Right ventricle myocardium inferior (tissue), 1 donor: ENCODE measurements around the gene PRPF31. TPM values are rescaled to one million over a fixed set of nuclear protein-coding genes. Genes with fewer than 3 reads are reported as not detected.

Experiments used
- ATAC-seq: fragments of 200-7000 bp; cut with Tn5 transposase; one replicate; pipeline ENCODE4 v1.9.1; 2020; ENCODE audit warnings: mild to moderate bottlenecking, moderate library complexity
- DNase-seq: peaks from one replicate; pipeline ENCODE4 v3.0.0; 2021; ENCODE audit errors: missing footprints
- intact Hi-C: fragments of 100-400 bp; cut with DNase I; formaldehyde crosslinking; loops from one replicate; pipeline ENCODE4 v1.11.0; 2022
- total RNA-seq: library from RNA; stranded (reverse); fragmentation: NEBNext Ultra II Directional; extraction: Animal tissue kit (Norgen Biotek cat#: 25700); gene quantifications from one replicate; pipeline ENCODE4 v1.2.1, GENCODE V29; 2021
- donor health status: DM: no; HTN: yes; CAD: no; lungs with severe emphysema.

Gene PRPF31
- total RNA-seq, 1 donor from 2014 or later: 39.5 TPM

GRCh38 chr19:54104998-54105715, 10.4 kb upstream of the PRPF31 start:
- intact Hi-C loops: loop anchor here (10.0 kb wide), 1 partner anchor 230 kb away; no protein-coding TSS in a partner anchor
- ATAC-seq (no peak), DNase-seq (no peak)

GRCh38 chr19:54105796-54106195, 9.8 kb upstream of the PRPF31 start:
- no peak for ATAC-seq
- intact Hi-C loops: loop anchor here (10.0 kb wide), 1 partner anchor 231 kb away; no protein-coding TSS in a partner anchor
- DNase-seq: no peak

GRCh38 chr19:54106716-54107115, 8.8 kb upstream of the PRPF31 start:
- DNase-seq (no peak), ATAC-seq (no peak)
- intact Hi-C loops: loop anchor here (10.0 kb wide), 1 partner anchor 232 kb away; no protein-coding TSS in a partner anchor

GRCh38 chr19:54107876-54108490, 7.6 kb upstream of the PRPF31 start:
- ATAC-seq (no peak), DNase-seq (no peak)
- intact Hi-C loops: loop anchor here (10.0 kb wide), 1 partner anchor 233 kb away; no protein-coding TSS in a partner anchor

- ATAC-seq (no peak), DNase-seq (no peak)
- intact Hi-C loops: loop anchor here (10.0 kb wide), 1 partner anchor 234 kb away; no protein-coding TSS in a partner anchor
Observed at GRCh38 chr19:54108496-54108895, 7.1 kb upstream of the PRPF31 start.

- no peak for DNase-seq
- intact Hi-C loops: loop anchor here (10.0 kb wide), 1 partner anchor 235 kb away; no protein-coding TSS in a partner anchor
Observed at GRCh38 chr19:54109651-54110050, 5.9 kb upstream of the PRPF31 start.

GRCh38 chr19:54114340-54115108, 1.0 kb upstream of the PRPF31 start:
- intact Hi-C loops: loop anchor here (1.0 to 5.0 kb wide), 3 partner anchors 12 to 78 kb away; partner anchors contain the start of genes CNOT3, NDUFA3 and TSEN34
- no peak for DNase-seq
- ATAC-seq: no peak

More at GRCh38 chr19:54109651-54110050, 5.9 kb upstream of the PRPF31 start:
- ATAC-seq: no peak

GRCh38 chr19:54121259-54121658, 5.7 kb downstream of the PRPF31 start:
- ATAC-seq (no peak), DNase-seq (no peak)
- intact Hi-C loops: no loop called here

- intact Hi-C loops: no loop called here
- ATAC-seq: no peak
- DNase-seq: no peak
Observed at GRCh38 chr19:54123682-54124081, 8.1 kb downstream of the PRPF31 start.

GRCh38 chr19:54124393-54124792, 8.8 kb downstream of the PRPF31 start:
- no peak for ATAC-seq

GRCh38 chr19:54125713-54126112, 10.2 kb downstream of the PRPF31 start:
- no peak for ATAC-seq
- intact Hi-C loops: no loop called here
- no peak for DNase-seq

More at GRCh38 chr19:54124393-54124792, 8.8 kb downstream of the PRPF31 start:
- no peak for DNase-seq
- intact Hi-C loops: no loop called here

GRCh38 chr19:54127688-54128440, 12.3 kb downstream of the PRPF31 start:
- intact Hi-C loops: no loop called here
- DNase-seq (no peak), ATAC-seq (no peak)

GRCh38 chr19:54128441-54128725, 12.8 kb downstream of the PRPF31 start:
- DNase-seq (no peak), ATAC-seq (no peak)
- intact Hi-C loops: no loop called here

GRCh38 chr19:54128796-54129616, 13.5 kb downstream of the PRPF31 start:
- DNase-seq: no peak
- intact Hi-C loops: no loop called here
- no peak for ATAC-seq

GRCh38 chr19:54129617-54129996, 14.1 kb downstream of the PRPF31 start:
- ATAC-seq (no peak), DNase-seq (no peak)
- intact Hi-C loops: no loop called here

GRCh38 chr19:54133312-54133956, 17.9 kb downstream of the PRPF31 start:
- intact Hi-C loops: no loop called here
- ATAC-seq (no peak), DNase-seq (no peak)

GRCh38 chr19:54133957-54134590, 18.5 kb downstream of the PRPF31 start:
- peak; percentile 4 for DNase-seq
- no peak for ATAC-seq
- intact Hi-C loops: no loop called here
